Left hindlimb (tissue), 1 donor: ENCODE measurements around the gene PIGR.

ENCODE experiments used
- DNase-seq: peaks from one replicate; pipeline ENCODE4 v3.0.0-alpha.2; 2018

The PIGR gene

GRCh38 chr1:206887701-206888100, 58.6 kb downstream of the PIGR start:
- DNase-seq: no peak

- DNase-seq: no peak
Observed at GRCh38 chr1:206886831-206887230, 59.4 kb downstream of the PIGR start.

DNA sequence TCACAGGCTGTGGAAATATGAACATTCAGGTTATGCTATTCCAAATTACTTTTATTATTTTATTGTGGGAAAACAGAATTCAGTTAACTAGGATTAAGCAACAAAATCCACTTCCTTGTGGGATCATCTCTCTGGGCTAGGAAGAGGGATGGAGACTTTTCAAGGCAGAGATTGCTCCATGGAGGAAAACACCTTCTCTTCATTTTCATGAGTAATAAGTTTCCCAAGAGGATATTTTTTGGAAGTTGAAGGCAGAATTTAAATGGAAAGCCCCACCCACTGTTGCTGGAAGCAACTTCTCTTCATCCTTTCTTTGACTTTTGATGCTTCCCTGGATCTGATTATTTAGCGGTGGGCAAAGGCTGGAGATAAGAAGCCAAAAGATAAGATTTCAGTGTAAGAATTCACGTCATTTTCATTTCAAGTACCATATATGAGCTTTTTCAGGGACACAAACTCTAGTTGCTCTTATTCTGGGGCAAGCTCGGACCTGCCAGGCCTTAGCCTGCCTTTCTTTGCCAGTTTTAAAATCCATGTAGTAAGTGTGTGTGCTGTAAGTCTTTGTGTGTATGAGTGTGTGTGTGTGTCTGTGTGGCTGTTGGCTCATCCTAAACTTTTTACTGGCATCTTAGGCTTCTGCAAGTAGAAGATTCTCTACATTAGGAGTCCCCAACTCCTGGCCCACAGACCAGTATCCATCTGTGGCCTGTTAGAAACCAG, 60.8 kb downstream of the PIGR start:
- no peak for DNase-seq

DNA sequence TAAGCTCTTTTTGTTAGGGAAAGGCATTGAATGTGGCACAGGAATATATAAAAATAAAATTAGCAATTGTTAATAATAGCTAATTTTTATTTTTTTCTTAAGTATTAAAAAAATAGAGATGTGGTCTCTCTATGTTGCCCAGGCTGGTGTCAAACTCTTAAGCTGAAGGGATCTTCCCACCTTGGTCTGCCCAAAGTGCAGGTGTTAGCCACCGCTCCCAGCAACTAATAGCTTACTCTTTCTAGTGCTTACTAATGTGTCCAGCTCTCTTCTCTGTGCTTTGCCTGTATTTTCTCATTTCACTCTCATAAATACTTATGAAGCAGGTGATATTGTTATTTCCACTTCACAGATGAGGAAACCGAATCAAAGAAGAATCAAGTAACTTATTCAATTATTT, 62.4 kb downstream of the PIGR start:
- no peak for DNase-seq

DNA sequence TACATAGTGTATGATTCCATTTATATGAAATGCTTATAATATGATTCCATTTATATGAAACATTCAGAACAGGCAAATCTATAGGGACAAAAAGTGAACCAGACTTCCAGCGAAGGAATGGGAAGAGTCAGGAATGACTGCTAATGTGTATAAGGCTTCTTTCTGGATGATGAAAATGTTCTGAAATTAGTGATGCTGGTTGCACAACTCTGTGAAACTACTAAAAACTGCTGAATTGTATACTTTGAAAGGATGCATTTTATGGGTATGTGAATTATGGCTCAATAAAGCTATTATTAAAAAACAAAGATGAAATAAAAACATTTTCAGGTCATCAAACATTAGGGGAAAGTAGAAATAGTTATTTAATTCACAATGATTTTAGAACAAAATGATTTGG, 63.1 kb downstream of the PIGR start:
- no peak for DNase-seq

GRCh38 chr1:206882555-206882954, 63.7 kb downstream of the PIGR start:
- no peak for DNase-seq

DNA sequence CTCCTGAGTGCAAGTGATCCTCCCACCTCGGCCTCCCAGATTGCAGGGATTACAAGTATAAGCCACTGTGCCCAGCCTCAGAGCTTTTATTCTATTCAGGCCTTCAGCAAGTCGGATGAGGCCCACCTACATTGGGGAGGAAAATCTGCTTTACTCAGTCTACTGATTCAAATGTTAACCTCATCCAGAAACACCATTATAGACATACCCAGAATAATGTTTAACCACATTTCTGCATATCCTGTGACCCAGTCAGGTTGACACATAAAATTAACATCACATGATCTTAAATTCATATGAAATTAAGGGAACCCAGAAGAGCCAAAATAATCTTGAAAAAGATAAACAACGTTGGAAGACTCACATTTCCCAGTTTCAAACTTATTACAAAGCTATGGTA, 66.0 kb downstream of the PIGR start:
- DNase-seq: no peak
